ENCODE data around the gene PSD2. TPM values are rescaled to one million over a fixed set of nuclear protein-coding genes. Genes with fewer than 3 reads are reported as not detected.

The PSD2 gene
- total RNA-seq (not detected), polyA plus RNA-seq (not detected)

- DNase-seq: no peak
- H3K9me3 ChIP-seq (ENCODE audit: control insufficient read depth in 2 of 2, low read length in 2 of 2): no peaks in the 10 kb centered on the region
- peaks cover 58% of the 10 kb centered on the region for H3K27me3 Mint-ChIP-seq
Observed at GRCh38 chr5:139795074-139796001, at the start of gene PSD2. Gene PSD2 (plus strand): TSS chr5:139795808. CDS start chr5:139809441, 13,633 bp downstream.

GRCh38 chr5:139746691-139747582, 48.7 kb upstream of the PSD2 start:
- peak overlapping the region; percentile 38 to 97 (median 79) for H3K27ac Mint-ChIP-seq
- no peaks in the 10 kb centered on the region for H3K36me3 ChIP-seq (ENCODE audit: control insufficient read depth, insufficient read depth, low read length)
- peaks cover 29% of the 10 kb centered on the region for H3K27me3 Mint-ChIP-seq
- peaks cover 5 to 22% (median 14%) of the 10 kb centered on the region in 4 donors for H3K4me1 Mint-ChIP-seq
- ATAC-seq (ENCODE audit: low read depth in 2 of 2) (peak; percentile 57 to 65), DNase-seq (peak; percentile 52 to 56 (median 56))
- H3K9me3 ChIP-seq (ENCODE audit: control insufficient read depth in 2 of 2, low read length in 2 of 2): no peaks in the 10 kb centered on the region
- H3K4me3 ChIP-seq (ENCODE audit: low read depth, low read length): peak overlapping the region; percentile 80
- H3K27me3 ChIP-seq (ENCODE audit: control insufficient read depth, insufficient read depth, low read length): no peaks in the 10 kb centered on the region
- H3K27ac ChIP-seq (ENCODE audit: insufficient read depth, low read length, poor library complexity, severe bottlenecking): no peak overlapping the region
- no peaks in the 10 kb centered on the region for H3K36me3 Mint-ChIP-seq
- H3K4me3 Mint-ChIP-seq: peak overlapping the region; percentile 71 to 96 (median 92)
- peaks cover 26% of the 10 kb centered on the region for H3K4me1 ChIP-seq (ENCODE audit: control insufficient read depth, insufficient read depth, low read length, poor library complexity, severe bottlenecking)
- no peaks in the 10 kb centered on the region for H3K9me3 Mint-ChIP-seq

More at GRCh38 chr5:139795074-139796001, at the start of gene PSD2:
- Mint-ChIP-seq H3K27ac (no peak within 1 kb of the TSS), H3K36me3 (no peaks in the 10 kb centered on the region), H3K4me1 (peaks cover 0 to 13% (median 3%) of the 10 kb centered on the region in 4 donors), H3K4me3 (peak within 1 kb of the TSS; percentile 45 to 78 (median 71)), H3K9me3 (peaks cover 0 to 2% (median 0%) of the 10 kb centered on the region in 7 donors)
- H3K36me3 ChIP-seq (ENCODE audit: control insufficient read depth, insufficient read depth, low read length): no peaks in the 10 kb centered on the region
- H3K27me3 ChIP-seq (ENCODE audit: control insufficient read depth, insufficient read depth, low read length): peaks cover 16% of the 10 kb centered on the region
- no peak within 1 kb of the TSS for H3K27ac ChIP-seq (ENCODE audit: insufficient read depth, low read length, poor library complexity, severe bottlenecking)
- no peak for ATAC-seq (ENCODE audit: low read depth in 2 of 2)
- H3K4me1 ChIP-seq (ENCODE audit: control insufficient read depth, insufficient read depth, low read length, poor library complexity, severe bottlenecking): peaks cover 13% of the 10 kb centered on the region
- no peak within 1 kb of the TSS for H3K4me3 ChIP-seq (ENCODE audit: low read depth, low read length)

DNA sequence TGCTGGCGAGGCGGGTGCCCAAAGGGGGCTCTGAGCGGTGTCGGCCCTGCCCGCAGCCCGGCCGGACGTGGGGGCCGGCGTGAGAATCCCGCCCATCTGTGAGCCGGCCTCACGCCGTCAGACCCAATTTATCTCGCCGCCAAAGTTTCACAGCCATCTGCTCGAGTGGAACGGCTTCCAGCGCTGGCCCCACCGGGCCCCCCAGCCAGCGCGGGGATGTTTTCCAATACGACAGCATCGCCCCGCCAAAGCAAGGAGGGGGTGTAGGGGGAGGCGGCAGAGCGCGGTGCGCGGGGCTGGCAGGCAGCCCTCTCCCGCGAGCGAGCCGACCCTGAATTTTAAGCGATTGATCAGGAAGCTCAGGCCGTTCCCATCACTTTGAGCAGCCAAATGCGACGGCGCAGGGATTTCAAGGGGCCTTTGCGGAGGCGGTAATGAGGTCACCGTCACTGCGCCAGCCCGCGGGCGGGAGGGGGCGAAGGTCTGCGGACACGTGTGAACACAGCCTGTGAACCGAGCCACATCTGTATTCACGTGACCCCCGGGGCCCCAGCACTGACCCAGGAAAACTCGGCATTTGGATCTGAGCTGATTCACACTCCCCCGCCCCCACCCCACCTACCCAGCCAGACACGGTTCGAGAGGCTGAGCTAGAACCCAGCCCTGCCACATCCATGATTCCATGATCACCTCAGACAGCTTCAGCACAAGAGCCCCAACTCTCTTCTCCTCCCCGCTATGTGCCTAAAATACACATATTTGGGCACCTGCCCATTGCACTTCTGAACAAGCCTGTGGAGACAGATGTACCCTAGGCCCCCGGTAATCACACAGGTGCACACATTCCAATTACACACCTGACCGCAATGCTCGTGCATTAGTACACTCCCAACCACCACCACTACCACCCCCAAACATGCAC, 47.8 kb upstream of the PSD2 start:
- no peak for ATAC-seq (ENCODE audit: low read depth in 2 of 2)
- H3K27me3 Mint-ChIP-seq: peaks cover 29% of the 10 kb centered on the region
- no peaks in the 10 kb centered on the region for H3K36me3 Mint-ChIP-seq
- H3K4me1 Mint-ChIP-seq: peaks cover 5 to 22% (median 14%) of the 10 kb centered on the region in 4 donors
- H3K36me3 ChIP-seq (ENCODE audit: control insufficient read depth, insufficient read depth, low read length): no peaks in the 10 kb centered on the region
- H3K4me3 Mint-ChIP-seq: peak overlapping the region; percentile 71 to 96 (median 92)
- peaks cover 26% of the 10 kb centered on the region for H3K4me1 ChIP-seq (ENCODE audit: control insufficient read depth, insufficient read depth, low read length, poor library complexity, severe bottlenecking)
- H3K4me3 ChIP-seq (ENCODE audit: low read depth, low read length): peak overlapping the region; percentile 13
- H3K9me3 ChIP-seq (ENCODE audit: control insufficient read depth in 2 of 2, low read length in 2 of 2): no peaks in the 10 kb centered on the region
- no peak overlapping the region for H3K27ac ChIP-seq (ENCODE audit: insufficient read depth, low read length, poor library complexity, severe bottlenecking)
- H3K27me3 ChIP-seq (ENCODE audit: control insufficient read depth, insufficient read depth, low read length): peaks cover 2% of the 10 kb centered on the region
- H3K27ac Mint-ChIP-seq: peak overlapping the region in 2 of 3 donors; percentile 72 to 86
- peak in 2 of 3 donors; percentile 18 to 24 for DNase-seq
- no peaks in the 10 kb centered on the region for H3K9me3 Mint-ChIP-seq

- H3K9me3 Mint-ChIP-seq: no peaks in the 10 kb centered on the region
- H3K36me3 Mint-ChIP-seq: no peaks in the 10 kb centered on the region
- Histone ChIP-seq H3K36me3 (ENCODE audit: control insufficient read depth, insufficient read depth, low read length) (no peaks in the 10 kb centered on the region), H3K27ac (ENCODE audit: insufficient read depth, low read length, poor library complexity, severe bottlenecking) (no peak overlapping the region), H3K4me1 (ENCODE audit: control insufficient read depth, insufficient read depth, low read length, poor library complexity, severe bottlenecking) (peaks cover 26% of the 10 kb centered on the region), H3K9me3 (ENCODE audit: control insufficient read depth in 2 of 2, low read length in 2 of 2) (no peaks in the 10 kb centered on the region), H3K4me3 (ENCODE audit: low read depth, low read length) (no peak overlapping the region), H3K27me3 (ENCODE audit: control insufficient read depth, insufficient read depth, low read length) (peaks cover 2% of the 10 kb centered on the region)
- peak overlapping the region in 1 of 3 donors; percentile 72 for H3K27ac Mint-ChIP-seq
- peaks cover 2 to 22% (median 14%) of the 10 kb centered on the region in 4 donors for H3K4me1 Mint-ChIP-seq
- ATAC-seq (ENCODE audit: low read depth in 2 of 2): no peak
- peaks cover 31% of the 10 kb centered on the region for H3K27me3 Mint-ChIP-seq
- DNase-seq: no peak
- peak overlapping the region; percentile 71 to 96 (median 88) for H3K4me3 Mint-ChIP-seq
Observed at GRCh38 chr5:139748505-139748826, 47.1 kb upstream of the PSD2 start.

GRCh38 chr5:139749242-139749641, 46.4 kb upstream of the PSD2 start:
- Histone ChIP-seq H3K4me3 (ENCODE audit: low read depth, low read length) (no peak overlapping the region), H3K27ac (ENCODE audit: insufficient read depth, low read length, poor library complexity, severe bottlenecking) (no peak overlapping the region), H3K27me3 (ENCODE audit: control insufficient read depth, insufficient read depth, low read length) (peaks cover 2% of the 10 kb centered on the region), H3K36me3 (ENCODE audit: control insufficient read depth, insufficient read depth, low read length) (no peaks in the 10 kb centered on the region), H3K9me3 (ENCODE audit: control insufficient read depth in 2 of 2, low read length in 2 of 2) (no peaks in the 10 kb centered on the region), H3K4me1 (ENCODE audit: control insufficient read depth, insufficient read depth, low read length, poor library complexity, severe bottlenecking) (peaks cover 26% of the 10 kb centered on the region)
- DNase-seq: no peak
- H3K4me1 Mint-ChIP-seq: peaks cover 0 to 22% (median 14%) of the 10 kb centered on the region in 4 donors
- H3K4me3 Mint-ChIP-seq: peak overlapping the region; percentile 88 to 96 (median 90)
- no peak for ATAC-seq (ENCODE audit: low read depth in 2 of 2)
- H3K9me3 Mint-ChIP-seq: no peaks in the 10 kb centered on the region
- no peaks in the 10 kb centered on the region for H3K36me3 Mint-ChIP-seq
- peak overlapping the region in 2 of 3 donors; percentile 67 to 80 for H3K27ac Mint-ChIP-seq
- H3K27me3 Mint-ChIP-seq: peaks cover 35% of the 10 kb centered on the region

GRCh38 chr5:139751236-139751635, 44.4 kb upstream of the PSD2 start:
- peaks cover 0 to 25% (median 12%) of the 10 kb centered on the region in 4 donors for H3K4me1 Mint-ChIP-seq
- peaks cover 0 to 3% (median 0%) of the 10 kb centered on the region in 7 donors for H3K9me3 Mint-ChIP-seq
- no peak for DNase-seq
- Histone ChIP-seq H3K4me3 (ENCODE audit: low read depth, low read length) (no peak overlapping the region), H3K27ac (ENCODE audit: insufficient read depth, low read length, poor library complexity, severe bottlenecking) (no peak overlapping the region), H3K36me3 (ENCODE audit: control insufficient read depth, insufficient read depth, low read length) (no peaks in the 10 kb centered on the region), H3K27me3 (ENCODE audit: control insufficient read depth, insufficient read depth, low read length) (peaks cover 10% of the 10 kb centered on the region), H3K4me1 (ENCODE audit: control insufficient read depth, insufficient read depth, low read length, poor library complexity, severe bottlenecking) (peaks cover 29% of the 10 kb centered on the region), H3K9me3 (ENCODE audit: control insufficient read depth in 2 of 2, low read length in 2 of 2) (no peaks in the 10 kb centered on the region)
- ATAC-seq (ENCODE audit: low read depth in 2 of 2): no peak
- H3K27me3 Mint-ChIP-seq: peaks cover 44% of the 10 kb centered on the region
- H3K27ac Mint-ChIP-seq: no peak overlapping the region
- H3K4me3 Mint-ChIP-seq: peak overlapping the region in 1 of 4 donors; percentile 88
- H3K36me3 Mint-ChIP-seq: no peaks in the 10 kb centered on the region
